K562 (cell line): ENCODE measurements around the gene CCNB1IP1. TPM values are rescaled to one million over a fixed set of nuclear protein-coding genes. Genes with fewer than 3 reads are reported as not detected.
A peak's percentile ranks its signal among the peaks of the same experiment; 100 is the strongest.

Source experiments
- ATAC-seq: fragments of 200-7000 bp; cut with Tn5 transposase; 3 replicates; pipeline ENCODE4 v1.9.1; 2020; ENCODE audit warnings: moderate library complexity
- BruUV-seq: library from RNA; stranded (reverse); fragments of 400-500 nt; replicated peaks from 2 replicates; lab custom pipeline; 2021; lab: Mats Ljungman, UMichigan
- CTCF ChIA-PET: fragments of 300-600 bp; formaldehyde crosslinking; extraction: SDS; loops from one replicate; lab custom pipeline; 2021; ENCODE audit warnings: low intra/inter-chr PET ratio; lab: Yijun Ruan, JAX
- POLR2A ChIA-PET: fragments of 300-600, 350-650 bp; sonication (Branson Sonifier 250); formaldehyde crosslinking; extraction: SDS; loops from one replicate; lab custom pipeline; 2021; ENCODE audit warnings: antibody characterized with exemption, inconsistent platforms; lab: Yijun Ruan, JAX
- DNase-seq, 4 experiments: peaks; one replicate each; pipeline versions ENCODE4 v3.0.0 to v3.0.0-alpha.2; 2011 to 2018; ENCODE audit warnings: low spot score in 3 of 4, mixed read lengths in 3 of 4; ENCODE audit errors: extremely low read depth in 1 of 4
- FAIRE-seq: peaks from 2 replicates; lab custom pipeline; 2011; peaks lifted over from hg19 to GRCh38; lab: Jason Lieb, UNC
- H2AFZ ChIP-seq: 2 replicates; pipeline ENCODE4 v1.6.0; 2011; ENCODE audit warnings: low read depth, low read length, control low read depth, inconsistent platforms
- H3K27ac ChIP-seq: fragments of 200-600 bp; 3 replicates; pipeline ENCODE4 v1.8.0; 2011; ENCODE audit warnings: low read depth, mild to moderate bottlenecking, control low read depth, inconsistent platforms, low read length, moderate library complexity, mixed read lengths; ENCODE audit errors: extremely low read depth
- H3K27me3 ChIP-seq, 2 experiments: fragments of 300-600 bp in 1 of 2; 2 replicates in 1 of 2; 3 replicates in 1 of 2; pipeline versions ENCODE4 v1.6.0 to v1.8.0; 2011; ENCODE audit warnings: inconsistent platforms in 2 of 2, low read length in 2 of 2, mild to moderate bottlenecking in 1 of 2, mixed read lengths in 1 of 2, moderate library complexity in 1 of 2; ENCODE audit not compliant: control insufficient read depth in 2 of 2, insufficient read depth in 2 of 2
- H3K36me3 ChIP-seq: fragments of 300-600 bp; 3 replicates; pipeline ENCODE4 v1.8.0; 2011; ENCODE audit warnings: mild to moderate bottlenecking, low read length, inconsistent platforms; ENCODE audit not compliant: control insufficient read depth, insufficient read depth
- H3K4me1 ChIP-seq, 2 experiments: fragments of 200-600 bp in 1 of 2; replicated peaks in 1 of 2; 2 replicates in 1 of 2; 3 replicates in 1 of 2; pipeline versions ENCODE4 v1.5.1 to v1.8.0; 2011; ENCODE audit warnings: inconsistent platforms in 2 of 2, low read length in 2 of 2, mild to moderate bottlenecking in 1 of 2, mixed read lengths in 1 of 2, moderate library complexity in 1 of 2; ENCODE audit not compliant: control insufficient read depth in 2 of 2, insufficient read depth in 2 of 2
- H3K4me2 ChIP-seq: 2 replicates; pipeline ENCODE4 v1.6.1; 2011; ENCODE audit warnings: low read length, control low read depth, inconsistent platforms, mixed read lengths; ENCODE audit not compliant: insufficient read depth
- H3K4me3 ChIP-seq: fragments of 200-600 bp; sonication (generic), shearing (Covaris generic); 2 replicates; pipeline ENCODE4 v1.5.1; 2016; ENCODE audit warnings: control low read depth, inconsistent platforms
- H3K79me2 ChIP-seq: fragments of 200-600 bp; 3 replicates; pipeline ENCODE4 v1.8.0; 2011; ENCODE audit warnings: low read length, inconsistent platforms; ENCODE audit not compliant: control insufficient read depth, insufficient read depth
- H3K9ac ChIP-seq, 2 experiments: 2 replicates each; pipeline versions ENCODE4 v1.6.0 to v1.6.1; 2011; ENCODE audit warnings: low read depth in 2 of 2, low read length in 2 of 2, control low read depth in 1 of 2, inconsistent platforms in 1 of 2, mild to moderate bottlenecking in 1 of 2, mixed read lengths in 1 of 2; ENCODE audit not compliant: insufficient read depth in 1 of 2
- H3K9me1 ChIP-seq: one replicate; pipeline ENCODE4 v1.6.0; 2011; ENCODE audit warnings: inconsistent platforms, mild to moderate bottlenecking, low read length, moderate library complexity; ENCODE audit not compliant: control insufficient read depth, insufficient read depth
- H3K9me3 ChIP-seq: replicated peaks from 2 replicates; pipeline ENCODE4 v1.5.1; 2011; ENCODE audit warnings: low read depth, low read length, inconsistent platforms; ENCODE audit not compliant: control insufficient read depth, insufficient read depth
- H4K20me1 ChIP-seq: replicated peaks from 2 replicates; pipeline ENCODE4 v1.6.1; 2011; ENCODE audit warnings: low read length, inconsistent platforms, mixed read lengths; ENCODE audit not compliant: control insufficient read depth, insufficient read depth
- E2F4 ChIP-seq: sonication (generic); formaldehyde crosslinking; IDR thresholded peaks from 2 replicates; pipeline ENCODE4 v1.8.0; 2022; ENCODE audit warnings: mild to moderate bottlenecking, low read depth, missing genetic modification reagents
- ESRRA ChIP-seq: fragments of 450-650 bp; IDR thresholded peaks from 2 replicates; pipeline ENCODE4 v1.6.1; 2014; ENCODE audit warnings: low read depth, mild to moderate bottlenecking, moderate library complexity, borderline replicate concordance
- NR2C1 ChIP-seq, 2 experiments: fragments of 450-650 bp; IDR thresholded peaks; 2 replicates each; pipeline ENCODE4 v1.6.1; 2017; ENCODE audit warnings: mild to moderate bottlenecking in 2 of 2, antibody characterized with exemption in 1 of 2, inconsistent platforms in 1 of 2, missing compliant biosample characterization in 1 of 2, missing genetic modification characterization in 1 of 2
- NR2C2 ChIP-seq, 2 experiments: fragments of 200-800 bp in 1 of 2; sonication (Bioruptor generic) in 1 of 2; sonication (generic) in 1 of 2; formaldehyde crosslinking in 1 of 2; IDR thresholded peaks; 2 replicates each; pipeline versions ENCODE4 v1.6.1 to v1.8.0; 2016 to 2022; ENCODE audit warnings: mild to moderate bottlenecking in 1 of 2, missing compliant biosample characterization in 1 of 2, missing genetic modification characterization in 1 of 2, missing genetic modification reagents in 1 of 2
- RBM25 ChIP-seq: fragments of 200-400 bp; formaldehyde crosslinking; IDR thresholded peaks from 2 replicates; pipeline ENCODE4 v1.6.1; 2018; ENCODE audit warnings: low read length, low read depth, moderate library complexity; ENCODE audit not compliant: severe bottlenecking
- ZNF140 ChIP-seq: fragments of 250-450 bp; sonication (Bioruptor Pico); IDR thresholded peaks from 2 replicates; pipeline ENCODE4 v1.8.0; 2021; ENCODE audit warnings: moderate library complexity, mild to moderate bottlenecking, inconsistent platforms
- WGBS: fragments of 100-300 bp; shearing (Covaris generic); methylation state at CpG from one replicate; pipeline ENCODE4 v1.1.6; 2016; ENCODE audit warnings: low coverage, mixed read lengths; ENCODE audit not compliant: insufficient coverage; ENCODE audit errors: missing lambda C conversion rate; 5-methylcytosine and 5-hydroxymethylcytosine counted together
- in situ Hi-C: fragments of 300-500 bp; cut with MboI; formaldehyde crosslinking; loops from 4 replicates; pipeline ENCODE4 v1.15.0; 2018; ENCODE audit warnings: inconsistent platforms, mixed read lengths
- intact Hi-C: fragments of 100-400 bp; cut with micrococcal nuclease; formaldehyde crosslinking; loops from 2 replicates; pipeline ENCODE4 v1.14.2; 2022
- polyA plus RNA-seq, 8 experiments: library from polyadenylated mRNA; depleted of rRNA in 4 of 8; stranded (reverse) in 5 of 8; unstranded in 3 of 8; fragments of >200 nt; fragmentation: Nextera tagmentation in 2 of 8; fragmentation: Illumina TruSeq in 1 of 8; extraction: Ambion mirVana in 2 of 8; extraction: Trizol in 1 of 8; gene quantifications; 2 replicates each; pipeline versions ENCODE4 v1.2.1 to v1.2.3, GENCODE V29; 2011 to 2014; ENCODE audit warnings: inconsistent platforms in 1 of 8, missing spikeins in 1 of 8
- total RNA-seq, 7 experiments: library from RNA; depleted of rRNA in 6 of 7; stranded (reverse); fragments of >200 nt in 6 of 7; fragmentation: Illumina TruSeq in 2 of 7; extraction: Trizol in 2 of 7; gene quantifications; 2 replicates each; pipeline versions ENCODE4 v1.2.1 to v1.2.3, GENCODE V29; 2011 to 2021; ENCODE audit warnings: low replicate concordance in 1 of 7

CCNB1IP1 gene
- total and polyA plus RNA-seq, 9 of the 15 experiments (the other 6 are each of a cell fraction or from before 2014, with no cell fraction given): 51.8 to 152 (median 81.0) TPM

GRCh38 chr14:20332431-20332787, 670 bp downstream of the CCNB1IP1 start:
- intact Hi-C loops (loop anchor here (1.0 to 10.0 kb wide), 2 partner anchors 129 to 482 kb away; partner anchors contain the start of gene PIP4P1), in situ Hi-C loops (no loop called here)
- no peaks in the 10 kb centered on the region for H3K27me3 ChIP-seq
- H4K20me1 ChIP-seq: no peaks in the 10 kb centered on the region; the same call in 1 of the 2 replicates
- TF ChIP-seq E2F4 (CRISPR knock-in tag) (no peak), ZNF140 (CRISPR knock-in tag) (no peak), RBM25 (no peak), NR2C2 (CRISPR knock-in tag; IDR thresholded peaks at IDR 0.05) (no peak), NR2C2 (tag; IDR thresholded peaks at IDR 0.05) (peak; percentile 63; the same call in 1 of the 2 replicates), ESRRA (peak; percentile 90), NR2C1 (IDR thresholded peaks at IDR 0.05) (peak; percentile 23; the same call in 1 of the 2 replicates), NR2C1 (tag; IDR thresholded peaks at IDR 0.05) (no peak)
- POLR2A ChIA-PET: interaction anchor here (0.7 to 1.4 kb wide), 4 partner anchors 9 to 129 kb away, joined by 3 to 5 read pairs (median 3); partner anchors contain the start of genes PARP2 and PIP4P1
- H3K4me1 ChIP-seq: peaks cover 0 to 15% of the 10 kb centered on the region in 2 experiments; a peak in 2 of 5 replicates
- peak overlapping the region; percentile 87 for H3K4me3 ChIP-seq
- CTCF ChIA-PET: interaction anchor here (1.3 kb wide), 1 partner anchor 10 kb away, joined by 4 read pairs; no protein-coding TSS in a partner anchor
- FAIRE-seq: no peak
- H3K79me2 ChIP-seq: peaks cover 59% of the 10 kb centered on the region
- ATAC-seq: peak; percentile 52
- no peaks in the 10 kb centered on the region for H3K9me1 ChIP-seq
- peak overlapping the region; percentile 85 to 96 for H3K9ac ChIP-seq
- H3K9me3 ChIP-seq: no peaks in the 10 kb centered on the region
- 0% methylated on average over 4 of the region's 4 CpGs for WGBS
- H3K27ac ChIP-seq: peak overlapping the region; percentile 90
- H2AFZ ChIP-seq: peak overlapping the region; percentile 71
- peak overlapping the region; percentile 97 for H3K4me2 ChIP-seq
- H3K36me3 ChIP-seq: peaks cover 32% of the 10 kb centered on the region
- no TSS peak for BruUV-seq
- DNase-seq: peak; percentile 13 to 37 (median 20)
